Measurements from ENCODE around the gene RASL11A.
"Not testable (repeated sequence)": the region's sequence is repeated elsewhere in the genome, so short reads cannot be mapped to it uniquely, and the experiment has no call there.

The RASL11A gene, protein sequence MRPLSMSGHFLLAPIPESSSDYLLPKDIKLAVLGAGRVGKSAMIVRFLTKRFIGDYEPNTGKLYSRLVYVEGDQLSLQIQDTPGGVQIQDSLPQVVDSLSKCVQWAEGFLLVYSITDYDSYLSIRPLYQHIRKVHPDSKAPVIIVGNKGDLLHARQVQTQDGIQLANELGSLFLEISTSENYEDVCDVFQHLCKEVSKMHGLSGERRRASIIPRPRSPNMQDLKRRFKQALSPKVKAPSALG

DNA sequence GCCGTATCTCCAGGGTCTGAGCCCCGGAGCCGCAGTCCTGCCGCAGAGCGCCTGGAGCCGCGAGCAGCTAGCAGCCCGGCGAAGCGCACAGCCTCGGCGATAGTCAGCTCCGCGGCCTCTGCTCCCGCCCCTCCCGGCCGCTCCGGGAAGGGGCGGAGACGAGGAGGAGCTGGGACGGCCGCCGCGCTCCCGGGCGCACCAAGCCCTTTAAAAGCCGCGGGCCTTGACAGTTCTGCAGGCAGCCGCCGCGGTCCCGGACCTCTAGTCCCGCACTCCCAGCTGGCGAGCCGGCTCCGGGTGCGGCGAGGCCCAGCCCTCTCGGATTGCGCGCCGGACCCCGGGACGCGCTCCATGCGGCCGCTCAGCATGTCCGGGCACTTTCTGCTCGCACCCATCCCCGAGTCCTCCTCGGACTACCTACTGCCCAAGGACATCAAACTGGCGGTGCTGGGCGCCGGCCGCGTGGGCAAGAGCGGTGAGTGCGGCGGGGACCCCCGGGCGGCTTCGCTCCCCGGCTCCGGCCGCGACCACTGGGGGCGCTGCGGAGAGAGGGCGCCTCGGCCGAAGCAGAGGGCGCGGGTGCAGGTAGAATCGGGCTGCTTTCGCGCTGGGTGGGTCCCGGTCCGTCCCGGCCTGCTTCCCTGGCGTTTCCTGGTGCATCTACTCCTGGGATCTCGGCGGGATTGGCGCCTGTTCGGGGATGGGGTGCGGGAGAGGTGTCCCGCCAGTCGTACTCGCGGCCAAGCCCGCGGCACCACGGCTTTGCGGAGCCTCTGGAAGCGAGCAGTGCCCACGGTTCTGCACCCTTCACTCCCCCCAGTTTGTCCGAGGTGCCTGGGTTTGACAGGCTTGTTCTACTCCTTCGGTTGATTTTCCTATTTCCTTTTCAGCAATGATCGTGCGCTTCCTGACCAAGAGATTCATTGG lies at the start of gene RASL11A:
RASL11A (plus strand) TSS at position 237 of the 927 bp plus-strand sequence; CDS start at position 352, 115 bp downstream.
- DNase-seq = peak; percentile 59

DNA sequence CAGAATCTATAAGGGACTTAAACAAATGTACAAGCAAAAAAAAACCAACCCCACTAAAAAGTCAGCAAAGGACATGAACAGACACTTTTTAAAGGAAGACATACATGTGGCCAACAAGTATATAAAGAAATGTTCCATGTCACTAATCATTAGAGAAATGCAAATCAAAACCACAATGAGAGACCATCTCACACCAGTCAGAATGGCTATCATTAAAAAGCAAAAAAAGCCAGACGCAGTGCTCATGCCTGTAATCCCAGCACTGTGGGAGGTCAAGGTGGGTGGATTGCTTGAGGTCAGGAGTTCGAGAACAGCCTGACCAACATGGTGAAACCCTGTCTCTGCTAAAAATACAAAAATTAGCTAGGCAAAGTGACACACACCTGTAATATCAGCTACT lies 48.5 kb upstream of the RASL11A start:
- not testable (repeated sequence) for DNase-seq

DNA sequence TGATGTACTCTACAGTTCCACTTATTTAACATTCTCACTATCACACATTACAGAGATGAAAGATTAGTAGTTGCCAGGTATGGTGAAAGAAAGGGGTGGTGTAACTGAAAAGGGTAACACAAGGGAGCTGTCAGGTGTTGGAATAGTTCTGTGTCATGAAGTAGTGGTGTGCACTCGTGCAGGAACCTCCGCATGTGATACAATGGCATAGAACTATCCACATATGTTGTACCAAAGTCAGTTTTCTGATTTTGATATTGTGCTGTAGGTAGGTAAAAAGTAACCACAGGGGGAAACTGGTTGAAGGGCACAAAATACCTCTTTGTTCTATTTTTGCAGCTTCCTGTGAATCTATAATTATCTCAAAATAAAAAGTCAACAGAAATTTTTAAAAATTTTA lies 43.6 kb upstream of the RASL11A start:
- DNase-seq = no peak

DNA sequence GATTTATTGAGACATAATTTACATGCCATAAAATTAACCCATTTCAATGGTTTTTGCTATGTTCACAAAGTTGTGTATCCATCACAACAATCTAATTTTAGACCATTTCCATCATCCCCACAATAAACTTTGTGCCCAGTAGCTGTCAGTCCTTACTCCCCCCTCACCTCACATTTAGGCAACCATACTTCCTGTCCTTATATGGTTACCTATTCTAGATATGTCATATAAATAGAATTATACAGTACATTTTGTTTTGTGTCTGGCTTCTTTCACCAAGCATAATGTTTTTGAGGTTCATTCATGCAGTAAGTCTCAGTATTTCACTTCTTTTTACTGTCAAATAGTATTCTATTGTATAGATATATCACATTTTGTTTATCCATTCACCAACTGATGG lies 42.5 kb upstream of the RASL11A start:
- no peak for DNase-seq

DNA sequence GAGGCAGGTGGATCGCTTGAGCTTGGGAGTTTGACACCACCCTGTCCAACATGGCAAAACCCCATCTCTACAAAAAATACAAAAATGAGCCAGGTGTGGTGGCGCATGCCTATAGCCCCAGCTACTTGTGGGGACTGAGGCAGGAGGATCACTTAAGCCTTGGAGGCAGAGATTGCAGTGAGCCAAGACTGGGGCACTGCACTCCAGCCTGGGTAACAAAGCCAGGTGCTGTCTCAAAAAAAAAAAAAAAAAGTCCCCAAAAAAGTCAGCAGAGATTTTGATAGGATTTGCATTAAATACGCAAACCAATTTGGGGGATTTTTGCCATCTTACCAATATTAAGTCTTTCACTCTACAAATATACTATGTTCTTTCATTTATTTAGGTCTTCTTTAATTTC lies 41.0 kb upstream of the RASL11A start:
- DNase-seq = no peak

DNA sequence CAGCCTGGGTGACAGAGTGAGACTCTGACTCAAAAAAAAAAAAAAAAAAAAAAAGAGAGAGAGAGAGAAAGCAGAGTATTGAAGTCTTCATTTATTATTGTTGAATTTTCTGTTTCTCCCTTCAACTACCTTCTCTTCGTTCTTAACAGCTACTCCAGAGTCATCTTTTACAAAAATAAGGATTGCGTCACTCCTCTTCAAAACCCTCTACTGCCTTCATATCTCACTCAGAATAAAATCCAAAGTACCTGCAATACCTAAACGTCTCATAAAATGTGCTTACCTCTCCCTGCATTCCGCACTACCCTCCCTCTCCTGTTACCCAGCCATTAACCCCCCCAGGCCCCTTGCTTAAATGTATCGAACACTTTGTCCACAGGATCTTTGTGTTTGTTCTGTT lies 36.7 kb upstream of the RASL11A start:
- DNase-seq = no peak

DNA sequence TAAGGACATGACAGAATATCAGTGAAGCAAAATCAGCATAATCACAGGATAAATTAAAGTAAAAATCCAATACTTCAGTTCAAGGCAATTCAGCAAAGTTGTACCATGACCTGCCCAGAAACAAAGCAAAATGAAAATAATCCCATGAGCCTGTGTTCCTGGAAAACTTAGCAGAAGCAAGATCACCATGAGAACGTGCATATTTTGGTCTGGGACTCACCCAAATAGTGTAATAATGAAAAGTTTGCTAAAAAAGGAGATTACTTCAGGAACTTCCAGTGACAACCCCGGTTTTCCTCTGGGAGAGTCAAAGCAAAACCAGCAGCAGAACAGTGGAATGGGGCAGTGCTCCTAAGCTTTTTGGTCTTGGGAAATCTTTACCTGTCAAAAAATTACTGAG lies 34.2 kb upstream of the RASL11A start:
- no peak for DNase-seq

DNA sequence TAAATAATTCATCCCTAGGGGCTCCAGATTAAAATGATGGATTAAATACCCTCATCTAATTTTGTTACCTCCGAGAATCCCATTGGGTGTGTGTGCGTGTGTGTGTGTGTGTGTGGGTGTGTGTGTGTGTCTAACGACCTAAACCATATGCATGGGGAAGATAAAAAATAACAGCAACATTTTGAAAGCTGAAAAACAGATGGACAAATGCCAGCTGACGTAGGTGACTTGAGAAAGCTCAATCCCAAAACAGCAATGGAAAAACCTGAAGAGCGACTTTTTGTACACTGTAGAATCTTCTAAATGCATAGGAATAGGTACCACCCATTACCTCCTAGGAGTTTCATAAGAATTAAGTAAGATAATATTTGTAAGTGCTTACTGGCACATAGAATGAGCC lies 27.9 kb upstream of the RASL11A start:
- no peak for DNase-seq

DNA sequence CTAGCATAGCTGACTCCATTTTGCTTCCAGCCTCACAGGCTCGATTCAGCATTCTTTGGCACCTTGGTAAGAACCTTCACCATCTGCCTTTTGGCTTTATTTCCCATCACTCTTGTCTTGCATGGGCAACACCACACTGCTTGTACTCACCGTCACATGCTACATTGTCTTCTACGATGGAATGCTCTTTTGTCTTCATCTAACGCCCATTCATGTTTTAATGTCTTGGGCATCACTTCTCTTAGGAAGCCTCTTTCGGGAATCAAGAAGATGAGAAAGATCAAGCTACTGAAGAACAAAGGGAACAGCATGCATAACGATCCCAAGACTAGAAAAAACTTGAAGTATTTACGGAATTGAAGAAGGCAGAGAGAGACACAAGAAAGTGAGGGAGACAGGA lies 25.0 kb upstream of the RASL11A start:
- DNase-seq = no peak

DNA sequence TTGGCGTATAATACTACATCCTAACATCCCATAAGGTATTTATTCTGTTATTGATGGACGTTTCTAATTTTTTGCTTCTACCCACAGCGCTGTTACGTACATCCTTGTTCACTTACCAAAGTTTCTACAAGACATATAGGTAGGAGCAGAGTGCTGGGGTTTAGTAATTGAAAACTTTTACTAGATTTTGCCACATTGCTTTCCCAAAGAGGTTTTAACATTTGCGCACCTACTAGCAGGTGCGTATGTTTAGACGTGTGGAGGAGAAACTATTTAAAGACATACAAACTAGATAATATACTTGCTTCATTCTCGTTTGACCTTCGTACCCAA lies 19.8 kb upstream of the RASL11A start:
- no peak for DNase-seq

DNA sequence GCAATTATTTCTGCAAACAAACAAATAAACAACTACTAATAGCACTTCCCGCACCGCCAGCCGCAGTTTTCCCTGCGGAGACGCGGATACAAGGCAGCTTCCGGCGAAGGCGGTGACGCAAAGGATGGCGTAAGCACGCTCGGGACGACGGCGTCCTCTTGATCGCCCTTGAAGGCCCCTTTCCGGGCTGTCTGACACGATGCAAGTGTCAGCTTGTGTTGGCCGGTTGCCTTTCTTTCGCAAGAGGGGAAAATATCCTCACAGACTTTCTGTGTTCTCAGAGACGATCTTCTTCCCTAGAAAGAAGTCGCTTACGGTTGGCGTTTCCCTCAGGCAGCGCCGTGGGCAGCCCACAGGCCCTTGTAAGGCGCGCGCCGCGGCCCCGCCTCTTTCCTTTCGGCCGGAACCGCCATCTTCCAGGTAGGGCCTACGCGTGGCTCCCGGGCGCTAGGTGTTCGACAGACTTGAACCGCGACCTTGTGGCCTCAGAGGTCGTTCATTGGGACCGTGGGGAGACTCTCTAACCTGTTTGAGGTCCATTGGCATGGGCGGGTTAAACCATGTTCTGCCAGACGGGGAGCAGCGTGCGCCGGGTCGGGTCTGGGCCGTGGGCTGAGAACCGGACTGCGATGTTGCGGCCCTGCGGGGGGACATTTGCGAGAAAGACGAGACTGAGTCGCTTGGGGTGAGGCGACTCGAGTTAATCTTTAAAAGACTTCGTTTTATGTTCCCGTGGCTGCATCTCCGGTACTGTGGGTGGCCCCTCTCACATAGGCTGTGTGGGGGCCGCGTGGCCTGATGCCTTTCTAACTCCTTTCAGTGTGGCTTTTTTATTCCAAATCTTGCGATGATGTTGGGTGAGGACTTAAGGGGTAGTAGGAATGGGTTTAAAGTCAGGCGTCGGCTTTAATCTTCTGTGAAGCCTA lies 19.2 kb upstream of the RASL11A start, which contains the start of gene RPL21:
RPL21 (plus strand) TSS at position 393 of the 926 bp plus-strand sequence. CDS start 2,219 bp downstream, outside the sequence.
- peak; percentile 85 for DNase-seq

DNA sequence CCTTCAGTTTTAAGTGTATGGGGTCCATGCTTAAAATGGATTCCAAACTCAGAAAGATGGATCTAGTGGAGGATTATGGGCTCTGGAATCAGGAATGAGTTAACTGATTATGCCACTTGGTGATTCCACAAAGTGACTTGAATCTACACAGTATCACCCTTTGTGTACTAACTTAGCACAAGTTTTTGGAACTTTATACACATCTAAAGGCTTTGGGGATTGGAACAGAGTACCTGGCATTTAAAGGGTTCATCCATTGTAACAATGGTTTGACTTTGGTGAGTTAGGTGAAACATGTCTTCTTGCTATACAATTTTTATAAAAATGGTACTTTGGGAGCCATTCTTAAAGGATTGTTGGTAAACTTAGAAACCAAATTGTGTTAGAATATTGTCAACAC lies 18.2 kb upstream of the RASL11A start:
- no peak for DNase-seq

DNA sequence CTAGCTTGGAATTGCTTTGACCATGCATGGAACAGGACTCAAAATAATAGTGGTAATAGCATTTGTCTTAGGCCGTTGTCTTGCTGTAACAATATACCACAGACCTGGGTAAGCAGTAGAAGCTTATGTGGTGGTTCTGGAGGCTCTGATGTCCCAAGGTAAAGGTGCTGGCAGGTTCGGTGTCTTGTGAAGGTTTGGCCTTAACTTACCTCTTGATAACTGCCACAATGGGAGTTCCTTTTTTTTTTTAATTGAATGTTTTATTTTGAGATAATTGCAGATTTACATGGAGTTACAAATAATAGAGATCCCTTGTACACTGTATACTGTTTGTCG lies 13.4 kb upstream of the RASL11A start:
- DNase-seq = no peak

DNA sequence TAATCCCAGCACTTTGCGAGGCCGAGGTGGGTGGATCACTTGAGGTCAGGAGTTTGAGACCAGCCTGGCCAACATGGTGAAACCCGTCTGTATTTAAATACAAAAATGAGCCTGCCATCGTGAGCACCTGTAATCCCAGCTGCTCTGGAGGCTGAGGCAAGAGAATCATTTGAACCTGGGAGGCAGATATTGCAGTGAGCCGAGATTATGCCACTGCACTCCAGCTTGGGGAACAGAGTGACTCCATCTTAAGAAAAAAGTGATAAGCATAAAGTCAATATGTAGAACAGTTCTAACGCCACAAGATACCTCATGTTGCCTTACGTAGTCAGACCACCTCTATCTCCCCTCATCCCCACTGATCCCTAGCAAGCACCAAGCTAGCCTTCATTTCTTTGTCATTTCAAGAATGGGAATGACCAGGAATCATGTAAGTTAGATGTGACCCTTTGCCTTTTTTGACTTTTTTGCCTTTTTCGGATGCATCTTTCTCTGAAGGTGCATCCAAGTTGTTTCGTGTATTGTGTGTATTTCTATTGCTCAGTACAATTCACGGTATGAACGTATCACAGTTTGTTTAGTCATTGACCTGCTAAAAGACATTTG lies 12.9 kb upstream of the RASL11A start:
- DNase-seq = no peak

DNA sequence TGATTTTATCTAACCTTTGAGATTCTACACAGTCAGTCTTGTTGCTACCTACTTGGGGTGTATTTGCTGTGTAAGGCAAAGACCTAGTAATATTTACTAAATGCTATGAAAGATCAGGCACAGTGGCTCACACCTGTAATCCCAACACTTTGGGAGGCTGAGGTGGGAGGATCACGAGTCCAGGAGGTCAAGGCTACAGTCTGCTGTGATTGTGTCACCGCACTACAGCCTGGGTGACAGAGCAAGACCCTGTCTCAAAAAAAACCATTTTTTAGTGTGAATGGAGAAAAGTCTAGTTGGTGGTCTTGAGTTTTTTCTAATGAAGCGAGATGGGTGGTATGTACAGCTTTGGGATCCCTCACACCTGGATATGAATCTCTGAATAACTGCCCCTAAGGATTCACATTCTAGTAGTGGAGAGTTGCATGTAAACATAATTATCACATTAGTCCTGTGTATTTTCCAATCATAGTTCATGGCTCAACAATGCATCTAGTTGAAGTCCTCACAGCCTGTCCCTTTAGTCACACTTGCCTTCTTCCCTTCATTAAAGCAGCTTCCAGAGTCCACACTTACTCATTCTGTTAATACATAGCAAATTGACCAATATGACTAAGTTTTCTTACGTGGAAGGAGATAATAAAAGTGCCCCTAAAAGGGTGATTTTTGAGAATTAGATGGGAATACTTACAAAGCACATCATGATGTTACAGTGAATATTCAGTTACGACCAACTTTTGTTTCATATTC lies 11.8 kb upstream of the RASL11A start:
- DNase-seq = no peak

DNA sequence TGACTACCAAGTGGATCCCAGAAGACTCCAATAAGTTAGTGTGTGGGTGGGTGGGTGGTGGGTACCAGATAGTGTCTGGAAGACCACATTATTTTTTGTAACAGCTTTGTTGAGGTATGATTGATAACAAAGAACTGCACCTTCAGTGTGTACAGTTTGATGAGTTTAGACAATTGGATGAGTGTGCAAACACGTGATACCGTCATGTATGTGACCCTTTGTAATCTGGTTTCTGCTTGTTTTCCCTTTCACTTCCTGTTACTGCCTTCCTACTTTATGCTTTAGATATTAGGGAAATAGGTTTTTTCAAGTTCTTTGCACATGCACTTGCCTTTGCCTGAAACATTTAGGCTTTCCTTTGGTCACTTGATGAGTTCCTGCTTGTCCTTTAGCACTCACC lies 10.8 kb upstream of the RASL11A start:
- DNase-seq = no peak

DNA sequence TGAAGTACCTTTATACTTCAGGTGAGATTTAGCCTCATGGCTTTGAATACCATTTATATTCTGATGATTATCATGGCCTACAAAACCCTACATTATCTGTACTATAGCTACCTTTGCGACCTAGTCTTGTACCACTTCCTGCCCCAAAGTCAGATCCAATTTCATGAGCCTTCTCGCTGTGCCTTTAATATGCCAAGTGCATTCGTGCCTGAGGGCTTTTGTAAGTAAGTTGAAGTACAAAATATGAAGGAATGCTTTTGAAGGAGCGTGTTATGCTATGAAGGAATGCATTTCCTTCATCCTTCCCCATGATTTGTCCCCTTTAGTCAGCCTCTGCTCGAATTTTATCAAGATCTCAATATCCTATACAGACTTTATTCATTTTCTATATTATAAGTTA lies 9.2 kb upstream of the RASL11A start:
- DNase-seq = no peak

DNA sequence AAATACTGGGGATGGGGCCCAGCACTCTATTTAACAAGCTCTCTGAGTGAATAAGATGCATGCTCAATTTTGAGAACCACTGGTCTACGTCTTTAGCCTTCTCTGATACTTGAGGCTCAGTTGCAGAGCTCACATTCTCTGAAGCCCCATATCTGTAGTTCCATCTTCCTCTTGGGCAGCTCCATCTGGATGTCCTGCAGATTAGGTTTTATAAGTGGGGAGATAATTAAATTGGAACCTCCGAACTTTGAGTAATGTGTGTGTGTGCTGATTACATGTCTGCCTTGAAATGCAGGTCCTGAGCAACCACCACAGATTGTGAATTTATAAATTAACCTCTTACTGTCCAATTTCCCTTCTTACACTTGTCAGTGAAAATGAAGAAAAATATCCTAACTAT lies 7.2 kb upstream of the RASL11A start:
- no peak for DNase-seq

DNA sequence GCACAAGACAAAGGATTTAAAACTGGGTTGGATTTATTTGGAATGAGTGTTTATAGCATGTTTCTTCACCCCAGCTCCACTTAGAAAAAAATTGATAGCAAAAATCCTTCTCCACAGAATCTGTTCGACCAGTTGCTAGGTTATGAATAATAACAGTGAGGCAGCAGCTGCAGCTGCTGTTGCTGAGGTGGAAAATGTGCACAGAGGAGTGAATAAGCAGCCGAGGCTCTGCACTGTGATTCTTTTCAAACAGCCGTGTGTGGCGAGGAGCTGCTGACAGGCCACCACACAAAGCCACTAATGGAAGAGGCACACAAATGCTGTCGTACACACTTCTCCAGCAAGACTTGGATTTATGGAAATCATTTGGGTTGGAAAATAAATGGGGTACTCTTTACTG lies 6.4 kb upstream of the RASL11A start:
- no peak for DNase-seq

DNA sequence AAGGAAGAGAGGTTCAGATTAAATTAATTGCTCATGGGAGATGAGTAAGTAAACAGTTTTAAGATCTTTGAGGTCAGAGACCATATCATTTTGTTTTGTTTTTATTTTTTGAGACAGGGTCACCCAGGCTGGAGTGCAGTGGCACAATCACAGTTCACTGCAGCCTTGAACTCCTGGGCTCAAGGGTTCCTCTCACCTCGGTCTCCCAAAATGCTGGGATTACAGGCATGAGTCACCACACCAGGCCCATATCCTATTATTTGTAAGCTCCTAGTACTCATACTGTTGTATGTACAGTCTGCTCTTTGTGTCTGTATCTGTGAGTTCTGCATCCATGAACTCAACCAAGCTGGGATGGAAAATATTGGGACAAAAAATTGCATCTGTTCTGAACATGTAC lies 6.0 kb upstream of the RASL11A start:
- DNase-seq = no peak

DNA sequence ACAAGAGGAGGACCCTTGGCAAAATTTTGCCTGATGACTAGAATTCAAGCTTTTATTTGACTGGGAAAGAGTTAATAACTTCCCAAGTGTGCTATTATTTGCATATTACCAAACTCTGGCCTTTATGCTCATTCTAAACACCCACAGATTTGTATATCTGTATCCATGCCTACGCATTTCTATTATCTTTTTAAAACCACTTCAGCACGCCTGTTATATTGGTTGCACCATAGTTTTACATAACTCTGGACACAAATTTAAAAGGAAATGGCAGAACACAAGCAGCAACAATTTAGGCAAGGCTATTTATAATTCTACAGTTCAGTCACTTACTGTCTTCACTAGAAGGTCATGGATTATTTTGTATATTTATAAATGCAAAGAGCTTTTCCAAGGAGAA lies 3.7 kb upstream of the RASL11A start:
- no peak for DNase-seq

DNA sequence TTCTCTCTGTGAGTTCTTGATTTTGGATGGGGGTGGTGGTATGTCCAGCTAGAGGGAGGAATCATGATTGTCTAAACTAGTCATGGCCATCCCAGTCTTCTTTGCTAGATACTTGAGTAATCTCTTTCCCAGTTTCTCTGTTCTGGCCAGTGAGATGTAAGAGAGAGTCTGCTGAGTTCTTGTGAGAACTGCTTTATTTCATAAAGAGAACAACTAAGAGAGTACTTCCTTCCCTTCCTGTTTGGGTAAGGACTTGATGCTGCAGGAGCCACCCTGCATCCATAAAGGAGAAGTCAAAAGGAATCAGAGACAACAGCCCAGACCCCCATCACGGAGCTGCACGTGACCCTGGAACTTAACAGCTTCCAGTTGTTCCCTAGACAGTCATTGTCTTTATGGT lies 3.0 kb upstream of the RASL11A start:
- DNase-seq = no peak

All from activated CD4-positive, alpha-beta T cell treated with anti-CD3 and anti-CD28 coated beads for 1 hour (primary cell).